A549 (cell line): ENCODE results near the gene NFIL3. TPM values are rescaled to one million over a fixed set of nuclear protein-coding genes. Genes with fewer than 3 reads are reported as not detected.

Source experiments
- ATAC-seq, 2 experiments: fragments of 200-7000 bp in 1 of 2; fragments of >200 bp in 1 of 2; cut with Nextera tagmentation in 1 of 2; cut with Tn5 transposase in 1 of 2; 3 replicates each; pipeline versions ENCODE4 v1.8.0 to v1.9.1; 2018 to 2020; ENCODE audit warnings: mild to moderate bottlenecking in 1 of 2, moderate library complexity in 1 of 2
- CTCF ChIA-PET: fragments of 300-600 bp; sonication (Branson Sonifier 250); formaldehyde crosslinking; extraction: SDS; loops from one replicate; lab custom pipeline; 2021; ENCODE audit warnings: antibody characterized with exemption, inconsistent platforms; lab: Yijun Ruan, JAX
- POLR2A ChIA-PET: fragments of 350-600 bp; formaldehyde crosslinking; extraction: SDS; loops from one replicate; lab custom pipeline; 2021; ENCODE audit warnings: antibody characterized with exemption, inconsistent platforms; lab: Yijun Ruan, JAX
- DNase-seq, 2 experiments: peaks; one replicate each; pipeline versions ENCODE4 v3.0.0 to v3.0.0-alpha.2; 2011 to 2016; ENCODE audit warnings: low read depth in 1 of 2, low spot score in 1 of 2
- FAIRE-seq: peaks from 2 replicates; lab custom pipeline; 2011; peaks lifted over from hg19 to GRCh38; lab: Jason Lieb, UNC
- H3K27ac ChIP-seq, 2 experiments: fragments of >200 bp; sonication (Bioruptor Twin); formaldehyde crosslinking; 3 replicates each; pipeline ENCODE4 v1.5.1; 2016 to 2017
- H3K4me1 ChIP-seq: fragments of >200 bp; sonication (Bioruptor Twin); formaldehyde crosslinking; 3 replicates; pipeline ENCODE4 v1.6.1; 2016
- H3K4me2 ChIP-seq: fragments of >200 bp; sonication (Bioruptor Twin); formaldehyde crosslinking; 3 replicates; pipeline ENCODE4 v1.6.1; 2016
- H3K4me3 ChIP-seq: fragments of >200 bp; sonication (Bioruptor Twin); formaldehyde crosslinking; 3 replicates; pipeline ENCODE4 v1.5.1; 2016
- H3K9me3 ChIP-seq: fragments of >200 bp; sonication (Bioruptor Twin); formaldehyde crosslinking; 3 replicates; pipeline ENCODE4 v1.6.1; 2016
- BCL3 ChIP-seq: fragments of >200 bp; sonication (Bioruptor Twin); formaldehyde crosslinking; IDR thresholded peaks from 3 replicates; pipeline ENCODE4 v1.6.1; 2016
- CBX2 ChIP-seq: fragments of 200-600 bp; sonication (generic); IDR thresholded peaks from 2 replicates; pipeline ENCODE4 v1.6.1; 2016; ENCODE audit warnings: low read depth, mild to moderate bottlenecking, borderline replicate concordance
- CBX8 ChIP-seq: fragments of 200-600 bp; sonication (generic); IDR thresholded peaks from 2 replicates; pipeline ENCODE4 v1.6.1; 2016
- CEBPB ChIP-seq, 2 experiments: fragments of >200 bp in 1 of 2; sonication (Bioruptor Twin) in 1 of 2; formaldehyde crosslinking in 1 of 2; IDR thresholded peaks; 2 replicates each; pipeline ENCODE4 v1.6.1; 2012 to 2016
- CHD2 ChIP-seq: fragments of 150-350 bp; IDR thresholded peaks from 2 replicates; pipeline ENCODE4 v1.6.1; 2014; ENCODE audit warnings: low read length; ENCODE audit not compliant: partially characterized antibody
- CHD4 ChIP-seq: fragments of 200-600 bp; sonication (generic); IDR thresholded peaks from 2 replicates; pipeline ENCODE4 v1.6.1; 2016; ENCODE audit warnings: antibody characterized with exemption, mild to moderate bottlenecking, borderline replicate concordance
- E2F6 ChIP-seq: IDR thresholded peaks from 2 replicates; pipeline ENCODE4 v1.6.1; 2012; ENCODE audit warnings: low read depth, borderline replicate concordance
- EHF ChIP-seq: fragments of 250-450 bp; sonication (Bioruptor Pico); IDR thresholded peaks from 2 replicates; pipeline ENCODE4 v1.5.0; 2020; ENCODE audit warnings: mild to moderate bottlenecking
- EHMT2 ChIP-seq: fragments of 200-600 bp; sonication (generic); IDR thresholded peaks from 2 replicates; pipeline ENCODE4 v1.6.1; 2016; ENCODE audit warnings: antibody characterized with exemption, low read depth, mild to moderate bottlenecking, moderate library complexity
- EP300 ChIP-seq, 2 experiments: fragments of >200 bp; sonication (Bioruptor Twin); formaldehyde crosslinking; IDR thresholded peaks; 2 replicates in 1 of 2; 3 replicates in 1 of 2; pipeline ENCODE4 v1.6.1; 2016 to 2017
- ESRRA ChIP-seq: fragments of 150-350 bp; IDR thresholded peaks from 2 replicates; pipeline ENCODE4 v1.6.1; 2014; ENCODE audit warnings: mild to moderate bottlenecking, low read length, borderline replicate concordance
- GATA3 ChIP-seq: IDR thresholded peaks from 2 replicates; pipeline ENCODE4 v1.6.1; 2012; ENCODE audit warnings: borderline replicate concordance
- HES2 ChIP-seq: fragments of >200 bp; sonication (Bioruptor Twin); formaldehyde crosslinking; IDR thresholded peaks from 2 replicates; pipeline ENCODE4 v1.6.1; 2016
- HEYL ChIP-seq: fragments of 250-450 bp; sonication (Bioruptor Pico); IDR thresholded peaks from 2 replicates; pipeline ENCODE4 v1.8.0; 2021; ENCODE audit warnings: mild to moderate bottlenecking, moderate library complexity
- JUNB ChIP-seq: fragments of >200 bp; sonication (Bioruptor Twin); formaldehyde crosslinking; IDR thresholded peaks from 2 replicates; pipeline ENCODE4 v1.6.1; 2016
- KDM5A ChIP-seq: fragments of 200-600 bp; sonication (generic); IDR thresholded peaks from 2 replicates; pipeline ENCODE4 v1.6.1; 2016; ENCODE audit warnings: antibody characterized with exemption, mild to moderate bottlenecking
- MAX ChIP-seq: IDR thresholded peaks from 2 replicates; pipeline ENCODE4 v1.6.1; 2012
- MAZ ChIP-seq: fragments of 150-350 bp; IDR thresholded peaks from 2 replicates; pipeline ENCODE4 v1.6.1; 2014; ENCODE audit warnings: antibody characterized with exemption, low read depth, low read length, borderline replicate concordance
- MYC ChIP-seq: IDR thresholded peaks from 2 replicates; pipeline ENCODE4 v1.6.1; 2012; ENCODE audit warnings: mild to moderate bottlenecking, inconsistent platforms, low read length, improper control_type of control experiment, borderline replicate concordance
- NPAS2 ChIP-seq: fragments of 250-450 bp; sonication (Bioruptor Pico); IDR thresholded peaks from 2 replicates; pipeline ENCODE4 v1.8.0; 2022; ENCODE audit warnings: mild to moderate bottlenecking, moderate library complexity, borderline replicate concordance
- NR3C1 ChIP-seq: fragments of >200 bp; sonication (Bioruptor Twin); formaldehyde crosslinking; IDR thresholded peaks from 3 replicates; pipeline ENCODE4 v1.6.1; 2017
- PBX3 ChIP-seq: IDR thresholded peaks from 2 replicates; pipeline ENCODE4 v1.6.1; 2012
- PHF8 ChIP-seq: fragments of 200-600 bp; sonication (generic); IDR thresholded peaks from 2 replicates; pipeline ENCODE4 v1.6.1; 2016; ENCODE audit warnings: low read depth, mild to moderate bottlenecking, antibody characterized with exemption, moderate library complexity, borderline replicate concordance
- RAD21 ChIP-seq, 2 experiments: fragments of >200 bp in 1 of 2; sonication (Bioruptor Twin) in 1 of 2; formaldehyde crosslinking in 1 of 2; IDR thresholded peaks in 1 of 2; conservative IDR thresholded peaks in 1 of 2; 2 replicates in 1 of 2; 3 replicates in 1 of 2; pipeline ENCODE4 v1.6.1; 2012 to 2018; ENCODE audit warnings: inconsistent platforms in 1 of 2
- SMC3 ChIP-seq: fragments of >200 bp; sonication (Bioruptor Twin); formaldehyde crosslinking; IDR thresholded peaks from 3 replicates; pipeline ENCODE4 v1.6.1; 2018; ENCODE audit warnings: inconsistent platforms
- SREBF2 ChIP-seq: fragments of 450-650 bp; IDR thresholded peaks from 2 replicates; pipeline ENCODE4 v1.6.1; 2014; ENCODE audit warnings: mild to moderate bottlenecking, moderate library complexity
- ZC3H11A ChIP-seq: fragments of 450-650 bp; IDR thresholded peaks from 2 replicates; pipeline ENCODE4 v1.6.1; 2014; ENCODE audit warnings: antibody characterized with exemption, mild to moderate bottlenecking
- WGBS: methylation state at CpG from one replicate; pipeline ENCODE4 v1.1.6; 2017; ENCODE audit errors: missing lambda C conversion rate; 5-methylcytosine and 5-hydroxymethylcytosine counted together
- polyA plus RNA-seq, 4 experiments: library from polyadenylated mRNA; depleted of rRNA in 3 of 4; stranded (reverse); fragments of >200 nt; fragmentation: RNase III in 1 of 4; extraction: RNeasy Plus Mini Kit Qiagen cat#74134 plus additional on column Dnase treatment in 1 of 4; gene quantifications; 2 replicates in 3 of 4; 3 replicates in 1 of 4; pipeline ENCODE4 v1.2.3, GENCODE V29; 2011 to 2017

Gene NFIL3
- polyA plus RNA-seq, 2 of the 4 experiments (the other 2 are of a cell fraction) = 10.5 to 16.1 TPM

GRCh38 chr9:91364005-91364404 lies 59.6 kb downstream of the NFIL3 start:
- Histone ChIP-seq H3K4me1 (peaks cover 17% of the 10 kb centered on the region), H3K27ac (no peak overlapping the region), H3K4me3 (no peak overlapping the region), H3K4me2 (no peak overlapping the region), H3K9me3 (0 out of 3 replicates have a peak, but pooled peaks cover 3% of the 10 kb centered on the region)
- no peak for TF ChIP-seq HES2
- no peak for TF ChIP-seq MAX
- no peak for TF ChIP-seq CBX2
- ATAC-seq (no peak), FAIRE-seq (no peak), DNase-seq (no peak)
- ChIA-PET POLR2A (no interaction called here), CTCF (interaction anchor here (1.1 kb wide), 1 partner anchor 47 kb away, joined by 3 read pairs; no protein-coding TSS in a partner anchor)
- WGBS = 83% methylated on average over 5 of the region's 7 CpGs

GRCh38 chr9:91362051-91362611 lies 61.5 kb downstream of the NFIL3 start:
- no peak for TF ChIP-seq NR3C1
- no peak for TF ChIP-seq PHF8
- peak; percentile 12; the same call in 1 of the 2 replicates for TF ChIP-seq MAX
- no peak for TF ChIP-seq NPAS2 (CRISPR knock-in tag)
- TF ChIP-seq RAD21 (conservative IDR thresholded peaks at IDR 0.05 in 1 of 2, IDR thresholded peaks at IDR 0.05 in 1 of 2) = peak in 1 of 2 experiments; percentile 6; a peak in 1 of 5 replicates
- no peak for TF ChIP-seq SREBF2
- no peak for TF ChIP-seq HES2
- TF ChIP-seq JUNB = no peak
- no peak for TF ChIP-seq GATA3
- Histone ChIP-seq H3K4me3 (peak overlapping the region; percentile 87), H3K9me3 (no peaks in the 10 kb centered on the region), H3K4me2 (peak overlapping the region; percentile 78), H3K4me1 (peaks cover 17% of the 10 kb centered on the region), H3K27ac (peak overlapping the region; percentile 90 to 96)
- no peak for DNase-seq
- WGBS = 61% methylated on average over 15 of the region's 15 CpGs
- FAIRE-seq = no peak
- ChIA-PET CTCF (interaction anchor here (1.5 to 2.3 kb wide), 4 partner anchors 64 to 325 kb away, joined by 3 to 9 read pairs (median 5); no protein-coding TSS in a partner anchor), POLR2A (interaction anchor here (0.6 to 2.6 kb wide), 3 partner anchors 26 to 64 kb away, joined by 3 to 16 read pairs (median 3); partner anchors contain the start of gene NFIL3)
- ATAC-seq = peak; percentile 48 to 60; a peak in 3 of 6 replicates

- H3K4me2 ChIP-seq = peak within 1 kb of the TSS; percentile 78
- no peaks in the 10 kb centered on the region for H3K9me3 ChIP-seq
- peak within 1 kb of the TSS; percentile 87 for H3K4me3 ChIP-seq
- POLR2A ChIA-PET = interaction anchor here (1.0 to 2.6 kb wide), 2 partner anchors 62 to 65 kb away, joined by 3 to 16 read pairs; partner anchors contain the start of gene NFIL3
- ATAC-seq = peak; percentile 94 to 97
- WGBS = 3% methylated on average over 35 of the region's 82 CpGs
- no peak for FAIRE-seq
- peaks cover 17% of the 10 kb centered on the region for H3K4me1 ChIP-seq
- H3K27ac ChIP-seq = peak within 1 kb of the TSS; percentile 90 to 96
- CTCF ChIA-PET = interaction anchor here (0.6 to 2.3 kb wide), 9 partner anchors 15 to 324 kb away, joined by 3 to 9 read pairs (median 4); no protein-coding TSS in a partner anchor
- peak; percentile 73 to 79 for DNase-seq
- TF ChIP-seq ESRRA (no peak), E2F6 (peak; percentile 71), RAD21 (conservative IDR thresholded peaks at IDR 0.05 in 1 of 2, IDR thresholded peaks at IDR 0.05 in 1 of 2) (peak in 1 of 2 experiments; percentile 27; a peak in 1 of 5 replicates), MYC (no peak), PHF8 (peak; percentile 64; the same call in 1 of the 2 replicates), EHF (CRISPR knock-in tag) (no peak), HEYL (no peak), EHMT2 (no peak), EP300 (IDR thresholded peaks at IDR 0.05) (no peak), KDM5A (peak; percentile 80), MAZ (no peak), ZC3H11A (no peak), CHD4 (no peak), BCL3 (peak; percentile 54; the same call in 1 of the 3 replicates), SMC3 (no peak; the same call in 2 of the 3 replicates), CEBPB (IDR thresholded peaks at IDR 0.05) (no peak), PBX3 (no peak), CBX8 (no peak), MAX (peak; percentile 44; the same call in 1 of the 2 replicates), CHD2 (no peak)
These were observed 62.2 kb downstream of the NFIL3 start, which contains the start of gene AUH for GRCh38 chr9:91361291-91362050. Gene AUH, minus strand, starts transcription at chr9:91361918. Its CDS starts 29 bp downstream, at chr9:91361889.
